ENCODE results near the gene MYBPH. TPM values are rescaled to one million over a fixed set of nuclear protein-coding genes. Genes with fewer than 3 reads are reported as not detected.

MYBPH gene, protein sequence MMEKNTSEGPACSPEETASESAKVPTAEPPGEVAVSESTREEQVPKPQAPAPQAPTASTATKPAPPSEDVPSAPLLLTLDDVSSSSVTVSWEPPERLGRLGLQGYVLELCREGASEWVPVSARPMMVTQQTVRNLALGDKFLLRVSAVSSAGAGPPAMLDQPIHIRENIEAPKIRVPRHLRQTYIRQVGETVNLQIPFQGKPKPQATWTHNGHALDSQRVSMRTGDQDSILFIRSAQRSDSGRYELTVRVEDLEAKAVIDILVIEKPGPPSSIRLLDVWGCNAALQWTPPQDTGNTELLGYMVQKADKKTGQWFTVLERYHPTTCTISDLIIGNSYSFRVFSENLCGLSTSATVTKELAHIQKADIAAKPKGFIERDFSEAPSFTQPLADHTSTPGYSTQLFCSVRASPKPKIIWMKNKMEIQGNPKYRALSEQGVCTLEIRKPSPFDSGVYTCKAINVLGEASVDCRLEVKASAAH
- total RNA-seq (not detected), total RNA-seq (0 reads per million in 29 experiments)
- total RNA-seq (2013) = 0.11 TPM

DNA sequence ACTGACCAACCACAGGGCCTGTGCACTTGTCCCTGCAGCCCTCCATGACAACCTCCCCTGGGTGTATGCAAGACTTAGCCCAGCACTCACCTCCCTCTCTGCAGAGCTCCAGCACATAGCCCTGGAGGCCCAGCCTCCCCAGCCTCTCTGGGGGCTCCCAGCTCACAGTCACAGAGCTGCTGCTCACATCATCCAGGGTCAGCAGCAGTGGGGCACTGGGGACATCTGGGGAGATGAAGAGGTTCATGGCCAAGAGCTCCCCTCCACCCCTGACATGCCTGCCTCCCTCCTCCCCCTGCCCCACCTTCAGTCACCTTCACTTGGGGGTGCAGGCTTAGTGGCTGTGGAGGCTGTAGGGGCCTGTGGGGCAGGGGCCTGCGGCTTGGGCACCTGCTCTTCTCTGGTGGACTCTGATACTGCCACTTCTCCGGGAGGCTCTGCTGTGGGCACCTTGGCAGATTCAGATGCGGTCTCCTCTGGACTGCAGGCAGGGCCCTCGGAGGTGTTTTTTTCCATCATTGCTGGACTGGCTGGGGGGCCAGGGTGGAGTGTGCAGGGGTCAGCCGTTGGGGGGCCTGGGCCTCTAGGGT, at the start of gene MYBPH:
Gene MYBPH (minus strand): TSS at position 590 of the 590 bp plus-strand sequence. CDS start 71 bp downstream, at position 519.
- POLR2A ChIA-PET = no interaction called here

DNA sequence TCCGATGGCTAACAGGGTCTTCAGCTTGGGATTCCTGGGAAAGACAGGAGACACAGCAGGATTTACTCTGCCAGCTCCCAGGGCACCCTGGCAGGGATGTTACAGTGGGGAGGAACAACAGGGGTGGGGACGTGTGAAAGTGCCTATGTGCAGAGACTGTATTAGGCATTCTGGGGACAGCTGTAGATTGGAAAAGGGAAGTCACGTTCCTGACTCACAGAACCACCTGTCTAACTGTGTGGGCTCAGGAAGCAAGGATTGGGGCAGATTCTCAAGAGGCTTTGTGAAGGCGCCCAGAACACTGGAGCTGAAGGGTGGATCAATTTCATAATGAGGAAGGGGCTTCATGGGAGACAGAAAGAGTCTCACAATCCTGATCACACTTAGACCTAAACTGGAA, 49.4 kb upstream of the MYBPH start:
- DNase-seq = no peak
- H3K36me3 ChIP-seq (ENCODE audit: control insufficient read depth in 2 of 2, extremely low read depth in 1 of 2, insufficient read depth in 1 of 2, low read length in 1 of 2) = no peaks in the 10 kb centered on the region
- Mint-ChIP-seq H3K36me3 (no peaks in the 10 kb centered on the region), H3K27me3 (peaks cover 5 to 17% of the 10 kb centered on the region in 2 donors), H3K4me1 (no peaks in the 10 kb centered on the region), H3K9me3 (no peaks in the 10 kb centered on the region), H3K27ac (no peak overlapping the region), H3K4me3 (no peak overlapping the region)
- no peak for ATAC-seq (replicated peaks in 1 of 4)
- WGBS (ENCODE audit: insufficient coverage) = 33% methylated on average over 3 of the region's 4 CpGs
- no peak overlapping the region for H3K27ac ChIP-seq (ENCODE audit: low read length)
- CTCF ChIA-PET = interaction anchor here in 1 of 2 donors (0.6 kb wide), 1 partner anchor 166 kb away, joined by 3 read pairs; no protein-coding TSS in a partner anchor
- no peak overlapping the region for H3K4me3 ChIP-seq (ENCODE audit: control insufficient read depth in 1 of 2, extremely low read depth in 1 of 2, low read length in 1 of 2)
- peaks cover 0 to 42% of the 10 kb centered on the region in 2 experiments for H3K27me3 ChIP-seq (replicated peaks in 1 of 2; ENCODE audit: control insufficient read depth in 2 of 2, extremely low read depth in 1 of 2, insufficient read depth in 2 of 2, low read length in 1 of 2)
- H3K4me1 ChIP-seq (ENCODE audit: control insufficient read depth in 1 of 2, extremely low read depth in 1 of 2, insufficient read depth in 2 of 2, low read length in 2 of 2) = no peaks in the 10 kb centered on the region
- POLR2A ChIA-PET = no interaction called here
- H3K9me3 ChIP-seq = no peaks in the 10 kb centered on the region

More for the DNA sequence above, at the start of gene MYBPH:
- Histone ChIP-seq H3K4me1 (ENCODE audit: control insufficient read depth in 1 of 2, extremely low read depth in 1 of 2, insufficient read depth in 2 of 2, low read length in 2 of 2) (no peaks in the 10 kb centered on the region), H3K27me3 (replicated peaks in 1 of 2; ENCODE audit: control insufficient read depth in 2 of 2, extremely low read depth in 1 of 2, insufficient read depth in 2 of 2, low read length in 1 of 2) (peaks cover 0 to 34% of the 10 kb centered on the region in 2 experiments), H3K36me3 (ENCODE audit: control insufficient read depth in 2 of 2, extremely low read depth in 1 of 2, insufficient read depth in 1 of 2, low read length in 1 of 2) (no peaks in the 10 kb centered on the region), H3K27ac (ENCODE audit: low read length) (no peak within 1 kb of the TSS), H3K4me3 (ENCODE audit: control insufficient read depth in 1 of 2, extremely low read depth in 1 of 2, low read length in 1 of 2) (no peak within 1 kb of the TSS), H3K9me3 (no peaks in the 10 kb centered on the region)
- DNase-seq (no peak), ATAC-seq (replicated peaks in 1 of 4) (no peak)
- Mint-ChIP-seq H3K36me3 (no peaks in the 10 kb centered on the region), H3K4me1 (no peaks in the 10 kb centered on the region), H3K27ac (no peak within 1 kb of the TSS), H3K4me3 (no peak within 1 kb of the TSS), H3K9me3 (no peaks in the 10 kb centered on the region), H3K27me3 (peaks cover 0 to 11% of the 10 kb centered on the region in 2 donors)
- CTCF ChIA-PET = no interaction called here
- WGBS (ENCODE audit: insufficient coverage) = 67% methylated on average over 5 of the region's 5 CpGs

DNA sequence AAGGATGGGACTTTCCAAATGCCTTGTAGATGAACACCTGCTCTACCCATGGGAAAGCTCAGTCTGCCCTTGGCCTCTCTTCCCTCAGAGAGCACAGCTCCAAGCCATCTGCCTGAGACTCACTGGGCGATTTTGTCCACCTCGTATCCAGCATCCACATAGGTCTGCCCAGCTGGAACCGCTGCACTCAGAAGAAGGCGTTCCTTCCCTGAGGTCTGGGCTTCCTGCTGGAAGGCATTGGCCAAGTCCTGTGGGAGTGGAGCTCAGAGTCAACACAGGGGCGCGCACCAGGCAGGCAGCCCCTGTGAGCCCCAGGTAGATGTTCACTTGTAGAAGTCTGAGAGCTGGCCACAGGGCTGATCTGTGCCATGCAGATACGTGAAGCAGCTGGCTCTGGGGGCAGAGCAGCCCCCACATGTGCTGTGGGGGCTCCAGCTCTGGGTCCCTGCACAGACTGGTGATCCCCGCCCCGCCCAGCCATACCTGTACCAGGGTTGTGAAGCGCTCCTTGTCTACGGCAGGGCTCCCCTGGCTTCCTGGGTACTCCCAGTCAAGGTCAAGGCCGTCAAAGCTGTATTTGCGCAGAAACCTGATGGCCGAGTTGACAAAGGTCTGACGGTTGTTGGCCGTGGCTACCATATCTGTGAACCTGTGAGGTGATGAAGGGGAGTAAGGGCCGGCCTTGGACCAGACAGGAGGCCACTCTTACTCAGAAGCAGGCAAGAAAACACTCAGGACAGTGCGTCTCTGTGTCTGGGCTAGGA, 47.6 kb upstream of the MYBPH start:
- no peak overlapping the region for H3K27ac ChIP-seq (ENCODE audit: low read length)
- H3K9me3 Mint-ChIP-seq = no peaks in the 10 kb centered on the region
- no peaks in the 10 kb centered on the region for H3K36me3 ChIP-seq (ENCODE audit: control insufficient read depth in 2 of 2, extremely low read depth in 1 of 2, insufficient read depth in 1 of 2, low read length in 1 of 2)
- 86% methylated on average over 18 of the region's 18 CpGs for WGBS (ENCODE audit: insufficient coverage)
- H3K4me1 Mint-ChIP-seq = no peaks in the 10 kb centered on the region
- no peaks in the 10 kb centered on the region for H3K9me3 ChIP-seq
- POLR2A ChIA-PET = no interaction called here
- CTCF ChIA-PET = no interaction called here
- peaks cover 0 to 27% of the 10 kb centered on the region in 2 experiments for H3K27me3 ChIP-seq (replicated peaks in 1 of 2; ENCODE audit: control insufficient read depth in 2 of 2, extremely low read depth in 1 of 2, insufficient read depth in 2 of 2, low read length in 1 of 2)
- H3K4me1 ChIP-seq (ENCODE audit: control insufficient read depth in 1 of 2, extremely low read depth in 1 of 2, insufficient read depth in 2 of 2, low read length in 2 of 2) = no peaks in the 10 kb centered on the region
- H3K4me3 Mint-ChIP-seq = no peak overlapping the region
- DNase-seq (no peak), ATAC-seq (replicated peaks in 1 of 4) (no peak)
- no peak overlapping the region for H3K27ac Mint-ChIP-seq
- H3K36me3 Mint-ChIP-seq = no peaks in the 10 kb centered on the region
- H3K27me3 Mint-ChIP-seq = peaks cover 8 to 18% of the 10 kb centered on the region in 2 donors
- no peak overlapping the region for H3K4me3 ChIP-seq (ENCODE audit: control insufficient read depth in 1 of 2, extremely low read depth in 1 of 2, low read length in 1 of 2)

DNA sequence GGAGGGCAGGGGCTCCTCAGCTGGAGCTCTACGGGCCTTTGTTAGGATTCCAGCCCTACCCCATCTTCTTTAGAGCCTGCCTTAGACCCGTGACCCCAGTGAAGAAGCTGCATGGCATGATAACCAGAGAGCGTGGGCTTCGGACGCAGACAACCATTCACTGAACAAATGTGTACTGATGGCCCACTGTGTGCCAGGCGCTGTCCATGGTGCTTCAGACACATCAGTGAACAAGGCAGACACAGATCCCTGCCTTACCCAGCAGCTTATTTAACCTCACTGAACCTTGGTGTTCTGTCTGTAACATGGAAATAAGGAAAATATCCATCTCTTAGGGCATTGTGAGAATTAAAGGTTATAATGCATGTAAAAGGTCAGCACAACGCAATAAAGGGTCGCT, 44.3 kb upstream of the MYBPH start:
- POLR2A ChIA-PET = no interaction called here
- no peak overlapping the region for H3K27ac Mint-ChIP-seq
- H3K27ac ChIP-seq (ENCODE audit: low read length) = no peak overlapping the region

DNA sequence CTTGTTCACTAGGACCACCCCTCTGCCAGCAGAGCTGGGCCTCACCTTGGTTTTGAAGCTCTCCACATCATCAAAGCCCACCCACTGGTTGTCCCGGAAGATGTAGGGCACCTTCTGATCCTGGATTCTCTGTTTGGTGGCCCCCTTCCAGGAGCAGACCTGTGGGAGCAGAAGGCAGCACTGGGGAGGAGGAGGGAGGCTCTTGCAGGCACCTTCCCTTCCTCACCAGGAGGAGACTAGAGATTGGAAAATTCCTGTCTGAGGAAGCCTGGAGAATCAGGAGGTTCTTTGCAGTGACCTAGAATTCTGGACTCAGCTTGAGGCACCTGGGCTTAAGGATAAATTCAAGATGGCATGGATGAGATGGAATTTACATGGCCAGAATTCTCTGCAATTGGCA, 43.5 kb upstream of the MYBPH start:
- Mint-ChIP-seq H3K4me3 (no peak overlapping the region), H3K4me1 (peaks cover 2 to 9% (median 3%) of the 10 kb centered on the region in 3 donors), H3K27me3 (peaks cover 11 to 17% of the 10 kb centered on the region in 2 donors), H3K36me3 (no peaks in the 10 kb centered on the region), H3K27ac (no peak overlapping the region), H3K9me3 (no peaks in the 10 kb centered on the region)
- WGBS (ENCODE audit: insufficient coverage) = no CpG with 5 or more reads among the region's 1 CpG
- ChIA-PET POLR2A (no interaction called here), CTCF (interaction anchor here in 1 of 2 donors (1.0 kb wide), 1 partner anchor 46 kb away, joined by 3 read pairs; no protein-coding TSS in a partner anchor)
- Histone ChIP-seq H3K27me3 (replicated peaks in 1 of 2; ENCODE audit: control insufficient read depth in 2 of 2, extremely low read depth in 1 of 2, insufficient read depth in 2 of 2, low read length in 1 of 2) (peaks cover 0 to 34% of the 10 kb centered on the region in 2 experiments), H3K27ac (ENCODE audit: low read length) (no peak overlapping the region), H3K4me1 (ENCODE audit: control insufficient read depth in 1 of 2, extremely low read depth in 1 of 2, insufficient read depth in 2 of 2, low read length in 2 of 2) (peaks cover 0 to 3% of the 10 kb centered on the region in 2 experiments), H3K9me3 (no peaks in the 10 kb centered on the region), H3K36me3 (ENCODE audit: control insufficient read depth in 2 of 2, extremely low read depth in 1 of 2, insufficient read depth in 1 of 2, low read length in 1 of 2) (no peaks in the 10 kb centered on the region), H3K4me3 (ENCODE audit: control insufficient read depth in 1 of 2, extremely low read depth in 1 of 2, low read length in 1 of 2) (no peak overlapping the region)
- ATAC-seq (replicated peaks in 1 of 4) (no peak), DNase-seq (no peak)

More for the DNA sequence above, 44.3 kb upstream of the MYBPH start:
- Histone ChIP-seq H3K4me3 (ENCODE audit: control insufficient read depth in 1 of 2, extremely low read depth in 1 of 2, low read length in 1 of 2) (no peak overlapping the region), H3K36me3 (ENCODE audit: control insufficient read depth in 2 of 2, extremely low read depth in 1 of 2, insufficient read depth in 1 of 2, low read length in 1 of 2) (no peaks in the 10 kb centered on the region), H3K9me3 (no peaks in the 10 kb centered on the region), H3K4me1 (ENCODE audit: control insufficient read depth in 1 of 2, extremely low read depth in 1 of 2, insufficient read depth in 2 of 2, low read length in 2 of 2) (peaks cover 0 to 3% of the 10 kb centered on the region in 2 experiments), H3K27me3 (replicated peaks in 1 of 2; ENCODE audit: control insufficient read depth in 2 of 2, extremely low read depth in 1 of 2, insufficient read depth in 2 of 2, low read length in 1 of 2) (peaks cover 0 to 38% of the 10 kb centered on the region in 2 experiments)
- no peak overlapping the region for H3K4me3 Mint-ChIP-seq
- H3K27me3 Mint-ChIP-seq = peaks cover 11 to 16% of the 10 kb centered on the region in 2 donors
- no peaks in the 10 kb centered on the region for H3K9me3 Mint-ChIP-seq
- CTCF ChIA-PET = interaction anchor here in 1 of 2 donors (1.0 kb wide), 1 partner anchor 47 kb away, joined by 3 read pairs; no protein-coding TSS in a partner anchor
- no peaks in the 10 kb centered on the region for H3K36me3 Mint-ChIP-seq
- DNase-seq (no peak), ATAC-seq (replicated peaks in 1 of 4) (no peak)
- H3K4me1 Mint-ChIP-seq = peaks cover 2 to 9% (median 3%) of the 10 kb centered on the region in 3 donors
- 75% methylated on average over 5 of the region's 8 CpGs for WGBS (ENCODE audit: insufficient coverage)

DNA sequence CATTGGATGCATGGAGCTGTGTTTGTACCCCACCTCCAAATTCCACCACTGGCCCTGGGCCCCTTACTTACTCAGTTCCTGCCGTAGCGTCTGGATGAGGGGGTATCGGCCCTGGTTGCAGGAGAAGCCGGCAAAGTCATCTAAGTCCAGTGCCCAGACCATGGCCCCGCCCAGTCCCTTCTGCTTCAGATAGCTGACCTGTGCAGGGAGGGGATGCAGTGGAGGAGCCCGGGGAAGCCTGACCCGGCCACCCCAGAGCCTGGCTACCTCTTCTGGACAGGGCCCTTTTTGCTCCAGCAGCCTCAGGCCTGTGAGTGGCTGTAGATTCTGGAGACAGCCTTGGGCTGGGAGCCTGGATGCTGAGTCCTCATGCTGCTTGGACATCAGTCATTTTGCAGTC, 42.0 kb upstream of the MYBPH start:
- H3K36me3 Mint-ChIP-seq = no peaks in the 10 kb centered on the region
- 53% methylated on average over 6 of the region's 7 CpGs for WGBS (ENCODE audit: insufficient coverage)
- Histone ChIP-seq H3K4me3 (ENCODE audit: control insufficient read depth in 1 of 2, extremely low read depth in 1 of 2, low read length in 1 of 2) (no peak overlapping the region), H3K27ac (ENCODE audit: low read length) (no peak overlapping the region), H3K4me1 (ENCODE audit: control insufficient read depth in 1 of 2, extremely low read depth in 1 of 2, insufficient read depth in 2 of 2, low read length in 2 of 2) (peaks cover 0 to 3% of the 10 kb centered on the region in 2 experiments), H3K9me3 (no peaks in the 10 kb centered on the region), H3K36me3 (ENCODE audit: control insufficient read depth in 2 of 2, extremely low read depth in 1 of 2, insufficient read depth in 1 of 2, low read length in 1 of 2) (no peaks in the 10 kb centered on the region), H3K27me3 (replicated peaks in 1 of 2; ENCODE audit: control insufficient read depth in 2 of 2, extremely low read depth in 1 of 2, insufficient read depth in 2 of 2, low read length in 1 of 2) (peaks cover 0 to 35% of the 10 kb centered on the region in 2 experiments)
- DNase-seq (no peak), ATAC-seq (replicated peaks in 1 of 4) (no peak)
- ChIA-PET POLR2A (no interaction called here), CTCF (interaction anchor here in 1 of 2 donors (1.6 to 2.1 kb wide), 2 partner anchors 177 to 179 kb away, joined by 5 to 7 read pairs; no protein-coding TSS in a partner anchor)
- peaks cover 15 to 17% of the 10 kb centered on the region in 2 donors for H3K27me3 Mint-ChIP-seq
- peaks cover 2 to 9% (median 3%) of the 10 kb centered on the region in 3 donors for H3K4me1 Mint-ChIP-seq
- no peak overlapping the region for H3K4me3 Mint-ChIP-seq
- H3K9me3 Mint-ChIP-seq = no peaks in the 10 kb centered on the region
- no peak overlapping the region for H3K27ac Mint-ChIP-seq

All from T-cell (primary cell).